Vagina (tissue), 2 donors: Measurements from ENCODE around the gene AK9.

Experiments
- CTCF ChIP-seq, 3 experiments: fragments of 450-650 bp in 2 of 3; fragments of 200-600 bp in 1 of 3; sonication (generic) in 1 of 3; IDR thresholded peaks; one replicate each; pipeline ENCODE4 v1.5.1; 2017 to 2019; ENCODE audit warnings: antibody characterized with exemption in 3 of 3, mild to moderate bottlenecking in 2 of 3, moderate library complexity in 2 of 3
- POLR2AphosphoS5 ChIP-seq, 2 donors: sonication (generic); formaldehyde crosslinking; IDR thresholded peaks; one replicate each; pipeline ENCODE4 v1.9.0; 2017; ENCODE audit warnings: antibody characterized with exemption in 2 of 2, mild to moderate bottlenecking in 2 of 2, low read depth in 1 of 2; ENCODE audit not compliant: insufficient read depth in 1 of 2

- TF ChIP-seq CTCF (IDR thresholded peaks at IDR 0.05) (no peak), POLR2AphosphoS5 (IDR thresholded peaks at IDR 0.05; ENCODE audit: insufficient read depth in 1 of 2, low read depth in 1 of 2) (no peak)
These were observed 166.9 kb downstream of the AK9 start for GRCh38 chr6:109524129-109524528.
